Smooth muscle cell of the brain vasculature (primary cell): ENCODE data around the gene UBE2V1.
"Not testable (repeated sequence)": the region's sequence is repeated elsewhere in the genome, so short reads cannot be mapped to it uniquely, and the experiment has no call there.

ENCODE experiments used
- DNase-seq: peaks from one replicate; pipeline ENCODE4 v3.0.0-alpha.2; 2012; ENCODE audit warnings: low read depth, low spot score

UBE2V1 gene

GRCh38 chr20:50115041-50115512 lies 2.1 kb upstream of the UBE2V1 start:
- no peak for DNase-seq

GRCh38 chr20:50113420-50114224 lies 672 bp upstream of the UBE2V1 start:
- DNase-seq, result no peak

GRCh38 chr20:50111829-50112495 lies 988 bp downstream of the UBE2V1 start:
- no peak for DNase-seq

- no peak for DNase-seq
Measured at GRCh38 chr20:50111120-50111828, 1.7 kb downstream of the UBE2V1 start.

- no peak for DNase-seq
Measured at GRCh38 chr20:50110141-50111047, 2.6 kb downstream of the UBE2V1 start.

GRCh38 chr20:50108556-50109235 lies 4.3 kb downstream of the UBE2V1 start:
- DNase-seq, result no peak

- DNase-seq, result no peak
Measured at GRCh38 chr20:50107796-50108331, 5.1 kb downstream of the UBE2V1 start.

GRCh38 chr20:50107086-50107660 lies 5.8 kb downstream of the UBE2V1 start:
- DNase-seq, result no peak

- DNase-seq, result not testable (repeated sequence)
Measured at GRCh38 chr20:50106669-50107068, 6.3 kb downstream of the UBE2V1 start.

GRCh38 chr20:50103464-50104107 lies 9.4 kb downstream of the UBE2V1 start:
- DNase-seq, result not testable (repeated sequence)

- not testable (repeated sequence) for DNase-seq
Measured at GRCh38 chr20:50102551-50102950, 10.4 kb downstream of the UBE2V1 start.

GRCh38 chr20:50101887-50102286 lies 11.1 kb downstream of the UBE2V1 start:
- DNase-seq, result no peak

- no peak for DNase-seq
Measured at GRCh38 chr20:50101281-50101680, 11.7 kb downstream of the UBE2V1 start.

- DNase-seq, result no peak
Measured at GRCh38 chr20:50100552-50100951, 12.4 kb downstream of the UBE2V1 start.

- no peak for DNase-seq
Measured at GRCh38 chr20:50099565-50099991, 13.4 kb downstream of the UBE2V1 start.

GRCh38 chr20:50099113-50099512 lies 13.8 kb downstream of the UBE2V1 start:
- DNase-seq, result no peak

GRCh38 chr20:50098259-50098658 lies 14.7 kb downstream of the UBE2V1 start:
- no peak for DNase-seq

- DNase-seq, result no peak
Measured at GRCh38 chr20:50097843-50098242, 15.1 kb downstream of the UBE2V1 start.

- no peak for DNase-seq
Measured at GRCh38 chr20:50096237-50096636, 16.7 kb downstream of the UBE2V1 start.
